LNCaP clone FGC (cell line): ENCODE measurements around the gene ASTN2.
"Not testable (repeated sequence)": the region's sequence is repeated elsewhere in the genome, so short reads cannot be mapped to it uniquely, and the experiment has no call there.

Source experiments
- DNase-seq: peaks from one replicate; pipeline ENCODE4 v3.0.0-alpha.2; 2011; ENCODE audit warnings: low read depth
- H3K4me3 ChIP-seq: 2 replicates; pipeline ENCODE4 v1.5.1; 2011; ENCODE audit warnings: mild to moderate bottlenecking, low read depth, low read length, control low read depth
- TF ChIP-seq, protein P1 (sequence below): IDR thresholded peaks from 2 replicates; pipeline ENCODE4 v1.5.1; 2012; ENCODE audit warnings: mild to moderate bottlenecking; ENCODE audit not compliant: control insufficient read depth, insufficient read depth; ENCODE audit errors: extremely low read depth

Gene ASTN2

GRCh38 chr9:116695438-116695837 lies 719.4 kb downstream of the ASTN2 start:
- no peak for DNase-seq
- TF ChIP-seq, protein P1, sequence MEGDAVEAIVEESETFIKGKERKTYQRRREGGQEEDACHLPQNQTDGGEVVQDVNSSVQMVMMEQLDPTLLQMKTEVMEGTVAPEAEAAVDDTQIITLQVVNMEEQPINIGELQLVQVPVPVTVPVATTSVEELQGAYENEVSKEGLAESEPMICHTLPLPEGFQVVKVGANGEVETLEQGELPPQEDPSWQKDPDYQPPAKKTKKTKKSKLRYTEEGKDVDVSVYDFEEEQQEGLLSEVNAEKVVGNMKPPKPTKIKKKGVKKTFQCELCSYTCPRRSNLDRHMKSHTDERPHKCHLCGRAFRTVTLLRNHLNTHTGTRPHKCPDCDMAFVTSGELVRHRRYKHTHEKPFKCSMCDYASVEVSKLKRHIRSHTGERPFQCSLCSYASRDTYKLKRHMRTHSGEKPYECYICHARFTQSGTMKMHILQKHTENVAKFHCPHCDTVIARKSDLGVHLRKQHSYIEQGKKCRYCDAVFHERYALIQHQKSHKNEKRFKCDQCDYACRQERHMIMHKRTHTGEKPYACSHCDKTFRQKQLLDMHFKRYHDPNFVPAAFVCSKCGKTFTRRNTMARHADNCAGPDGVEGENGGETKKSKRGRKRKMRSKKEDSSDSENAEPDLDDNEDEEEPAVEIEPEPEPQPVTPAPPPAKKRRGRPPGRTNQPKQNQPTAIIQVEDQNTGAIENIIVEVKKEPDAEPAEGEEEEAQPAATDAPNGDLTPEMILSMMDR: no peak
- no peak overlapping the region for H3K4me3 ChIP-seq

DNA sequence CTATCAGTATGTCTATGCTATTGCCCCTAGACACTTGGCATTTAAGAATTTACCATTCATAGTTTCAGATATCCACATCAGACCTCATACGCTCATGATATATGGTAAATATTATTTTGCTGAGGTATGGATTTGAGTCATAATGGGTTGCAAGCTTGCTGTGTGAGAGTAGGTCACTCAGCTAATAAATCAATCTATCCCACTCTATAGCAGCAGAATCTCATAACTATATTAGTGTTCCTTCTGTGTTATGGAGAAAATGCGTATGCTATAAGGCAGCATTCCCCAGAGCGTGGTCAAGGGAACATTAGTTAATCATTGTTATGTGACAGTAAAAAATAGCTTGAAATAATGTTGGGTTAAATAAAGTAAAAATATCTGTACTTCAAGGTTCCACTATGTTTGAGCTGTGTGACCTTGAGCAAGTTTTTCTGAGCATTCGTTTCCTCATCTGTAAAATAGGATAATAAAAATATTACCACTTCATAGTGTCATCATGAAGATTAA lies 720.0 kb downstream of the ASTN2 start:
- TF ChIP-seq, protein P1: no peak
- DNase-seq: no peak
- no peak overlapping the region for H3K4me3 ChIP-seq

DNA sequence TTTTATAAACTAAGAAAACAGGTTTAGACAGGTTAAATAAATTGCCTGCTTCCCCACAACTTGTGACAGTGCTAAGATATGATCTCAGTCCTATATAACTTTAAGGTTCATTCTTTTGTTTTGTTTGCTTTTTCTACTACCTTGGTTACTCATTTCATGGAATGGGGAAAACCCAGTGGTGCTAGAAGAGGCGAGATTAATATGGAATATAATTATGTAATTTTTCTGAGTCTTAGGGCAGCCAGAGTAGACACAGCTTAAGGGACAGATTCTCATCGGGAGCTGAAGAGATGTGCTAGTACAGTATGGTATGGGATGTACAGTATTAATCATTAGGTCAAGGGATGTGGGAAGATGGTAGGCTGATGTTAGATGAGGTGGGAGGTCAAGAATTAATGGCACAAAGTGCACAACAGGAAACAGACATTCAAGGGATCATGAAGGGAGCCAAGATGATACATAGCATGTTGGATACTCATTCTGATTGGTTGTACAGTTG lies 721.6 kb downstream of the ASTN2 start:
- TF ChIP-seq, protein P1: no peak
- H3K4me3 ChIP-seq: no peak overlapping the region
- DNase-seq: peak; percentile 60

DNA sequence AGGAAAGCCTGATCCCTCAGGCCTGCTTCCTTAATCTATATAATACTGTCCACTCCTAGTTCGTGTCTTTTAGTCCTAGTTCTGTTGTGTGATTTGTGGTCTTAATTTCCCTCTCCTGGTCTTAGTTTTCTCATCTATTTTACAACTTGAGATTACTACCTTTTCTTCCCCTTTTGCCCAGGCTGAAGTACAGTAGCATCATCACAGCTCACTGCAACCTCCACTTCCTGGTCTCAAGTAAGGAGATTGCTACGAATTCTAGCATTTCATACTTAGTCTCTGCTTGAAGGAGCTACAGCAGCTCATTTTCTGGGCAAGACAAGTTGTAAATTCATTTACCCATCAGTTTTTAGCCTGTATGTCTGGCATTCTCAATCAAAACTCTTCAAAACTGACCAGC lies 722.2 kb downstream of the ASTN2 start:
- TF ChIP-seq, protein P1: no peak
- DNase-seq: no peak
- H3K4me3 ChIP-seq: no peak overlapping the region

GRCh38 chr9:116691607-116692006 lies 723.2 kb downstream of the ASTN2 start:
- TF ChIP-seq, protein P1: no peak
- H3K4me3 ChIP-seq: no peak overlapping the region
- DNase-seq: no peak

- H3K4me3 ChIP-seq, DNase-seq: not testable (repeated sequence)
Observed at GRCh38 chr9:116690805-116691204, 724.1 kb downstream of the ASTN2 start.

DNA sequence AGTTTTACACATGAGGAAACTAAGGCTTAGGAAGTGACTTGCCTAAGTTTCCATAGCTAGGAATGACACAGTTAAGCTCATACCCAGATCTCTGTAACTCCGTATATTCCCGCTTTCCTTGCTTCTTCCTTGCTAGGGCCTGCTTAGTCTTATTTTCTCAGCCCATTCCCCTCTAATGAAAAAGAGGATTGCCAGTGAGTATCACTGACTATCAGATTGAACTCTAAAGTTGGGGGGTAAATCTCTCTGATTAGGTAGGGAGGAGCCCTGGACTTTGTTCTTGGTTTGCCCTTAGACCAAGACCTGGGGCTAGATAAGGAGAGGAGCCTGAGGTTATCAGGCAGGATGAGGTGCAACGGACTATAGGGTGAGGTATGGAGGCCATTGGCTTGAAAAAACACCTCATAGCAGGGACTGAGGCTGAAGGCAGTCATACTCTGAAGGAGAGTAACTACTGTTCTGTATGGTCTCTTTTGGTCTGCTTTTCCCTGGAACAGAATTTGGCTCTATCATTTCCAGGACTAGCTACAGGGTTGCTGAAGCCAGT lies 725.3 kb downstream of the ASTN2 start:
- no peak for DNase-seq
- TF ChIP-seq, protein P1: no peak
- no peak overlapping the region for H3K4me3 ChIP-seq
